Lower leg skin (tissue), 4 donors: ENCODE results near the gene EGFL8. TPM values are rescaled to one million over a fixed set of nuclear protein-coding genes. Genes with fewer than 3 reads are reported as not detected.

ENCODE experiments used
- DNase-seq, 2 donors: peaks; one replicate each; pipeline ENCODE4 v3.0.0-alpha.2; 2019; ENCODE audit warnings: low spot score in 2 of 2
- H3K4me3 ChIP-seq: fragments of 200-600 bp; sonication (generic); 2 replicates; pipeline ENCODE4 v1.5.1; 2017; ENCODE audit warnings: mild to moderate bottlenecking, low read depth; ENCODE audit not compliant: poor library complexity, severe bottlenecking
- CTCF ChIP-seq, 3 donors: fragments of 450-650 bp; IDR thresholded peaks; one replicate each; pipeline ENCODE4 v1.5.1; 2016; ENCODE audit warnings: antibody characterized with exemption in 3 of 3, mild to moderate bottlenecking in 3 of 3, moderate library complexity in 2 of 3
- POLR2A ChIP-seq, 2 donors: fragments of 450-650 bp; IDR thresholded peaks; one replicate each; pipeline ENCODE4 v1.6.1; 2016 to 2017; ENCODE audit warnings: antibody characterized with exemption in 2 of 2, mild to moderate bottlenecking in 1 of 2, moderate library complexity in 1 of 2
- WGBS, 2 donors: methylation state at CpG; one replicate each; pipeline ENCODE4 v1.1.5; 2018; 5-methylcytosine and 5-hydroxymethylcytosine counted together
- intact Hi-C: fragments of 100-400 bp; cut with DNase I; formaldehyde crosslinking; loops from one replicate; pipeline ENCODE4 v1.15.0; 2023; ENCODE audit warnings: low total_unique reads
- total RNA-seq, 4 donors: library from RNA; depleted of rRNA; stranded (reverse); fragments of >200 nt; gene quantifications; one replicate each; pipeline ENCODE4 v1.1.0, GENCODE V29; 2016

EGFL8 gene
- total RNA-seq, 4 donors from 2014 or later, result 12.5 to 40.8 (median 18.6) TPM

GRCh38 chr6:32181148-32181702, 16.8 kb downstream of the EGFL8 start:
- DNase-seq, result no peak
- TF ChIP-seq CTCF (IDR thresholded peaks at IDR 0.05), result no peak
- no peak for TF ChIP-seq POLR2A (IDR thresholded peaks at IDR 0.05)
- intact Hi-C loops, result no loop called here
- H3K4me3 ChIP-seq, result no peak overlapping the region
- 89 to 92% methylated on average over 15 of the region's 15 CpGs for WGBS, 2 donors

GRCh38 chr6:32181915-32182529, 17.6 kb downstream of the EGFL8 start:
- no peak for DNase-seq
- intact Hi-C loops, result no loop called here
- no peak overlapping the region for H3K4me3 ChIP-seq
- TF ChIP-seq CTCF (IDR thresholded peaks at IDR 0.05) (no peak), POLR2A (IDR thresholded peaks at IDR 0.05) (no peak)
- WGBS, 2 donors, result 51 to 65% methylated on average over 10 of the region's 10 CpGs

GRCh38 chr6:32182555-32182981, 18.2 kb downstream of the EGFL8 start:
- TF ChIP-seq CTCF (IDR thresholded peaks at IDR 0.05), result no peak
- no peak for TF ChIP-seq POLR2A (IDR thresholded peaks at IDR 0.05)
- WGBS, 2 donors, result 78 to 82% methylated on average over 10 of the region's 10 CpGs
- intact Hi-C loops, result no loop called here
- DNase-seq, result no peak
- H3K4me3 ChIP-seq, result no peak overlapping the region

GRCh38 chr6:32183030-32183429, 18.6 kb downstream of the EGFL8 start:
- intact Hi-C loops, result no loop called here
- H3K4me3 ChIP-seq, result no peak overlapping the region
- no peak for TF ChIP-seq CTCF (IDR thresholded peaks at IDR 0.05)
- no peak for TF ChIP-seq POLR2A (IDR thresholded peaks at IDR 0.05)
- DNase-seq, result no peak
- 66 to 73% methylated on average over 3 of the region's 3 CpGs for WGBS, 2 donors

GRCh38 chr6:32183483-32184083, 19.2 kb downstream of the EGFL8 start:
- no peak for TF ChIP-seq CTCF (IDR thresholded peaks at IDR 0.05)
- TF ChIP-seq POLR2A (IDR thresholded peaks at IDR 0.05), result no peak
- no peak overlapping the region for H3K4me3 ChIP-seq
- DNase-seq, result no peak
- WGBS, 2 donors, result 79 to 82% methylated on average over 15 of the region's 15 CpGs
- intact Hi-C loops, result no loop called here
